HG02763 (cell line): ENCODE measurements around the gene TBX3.
"Not testable (repeated sequence)": the region's sequence is repeated elsewhere in the genome, so short reads cannot be mapped to it uniquely, and the experiment has no call there.

Experiments
- ATAC-seq: cut with Tn5 transposase; IDR thresholded peaks from one replicate; pipeline ENCODE4 v1.9.1; 2021; ENCODE audit warnings: mild to moderate bottlenecking, moderate library complexity; ENCODE audit not compliant: unreplicated experiment

The TBX3 gene

GRCh38 chr12:114684098-114684869 lies at the start of gene TBX3:
TSS of gene TBX3 (minus strand) at chr12:114684175. CDS start at chr12:114683200, 975 bp downstream.
- ATAC-seq = no peak

- ATAC-seq = no peak
Measured at GRCh38 chr12:114732426-114733030, 48.6 kb upstream of the TBX3 start.

- ATAC-seq = no peak
Measured at GRCh38 chr12:114729731-114730130, 45.8 kb upstream of the TBX3 start.

- no peak for ATAC-seq
Measured at GRCh38 chr12:114726092-114726710, 42.2 kb upstream of the TBX3 start.

GRCh38 chr12:114722176-114722575 lies 38.2 kb upstream of the TBX3 start:
- not testable (repeated sequence) for ATAC-seq

- ATAC-seq = no peak
Measured at GRCh38 chr12:114721266-114721665, 37.3 kb upstream of the TBX3 start.

GRCh38 chr12:114713466-114714215 lies 29.7 kb upstream of the TBX3 start:
- ATAC-seq = no peak

- no peak for ATAC-seq
Measured at GRCh38 chr12:114711689-114712152, 27.7 kb upstream of the TBX3 start.

GRCh38 chr12:114710151-114710550 lies 26.2 kb upstream of the TBX3 start:
- ATAC-seq = no peak

- ATAC-seq = no peak
Measured at GRCh38 chr12:114709112-114709511, 25.1 kb upstream of the TBX3 start.

- not testable (repeated sequence) for ATAC-seq
Measured at GRCh38 chr12:114708598-114708997, 24.6 kb upstream of the TBX3 start.

GRCh38 chr12:114704096-114704495 lies 20.1 kb upstream of the TBX3 start:
- no peak for ATAC-seq

- ATAC-seq = no peak
Measured at GRCh38 chr12:114703060-114703493, 19.1 kb upstream of the TBX3 start.

- ATAC-seq = no peak
Measured at GRCh38 chr12:114702462-114702861, 18.5 kb upstream of the TBX3 start.

GRCh38 chr12:114701553-114701952 lies 17.6 kb upstream of the TBX3 start:
- no peak for ATAC-seq

- no peak for ATAC-seq
Measured at GRCh38 chr12:114701104-114701414, 17.1 kb upstream of the TBX3 start.

- ATAC-seq = no peak
Measured at GRCh38 chr12:114700392-114701103, 16.6 kb upstream of the TBX3 start.

- ATAC-seq = no peak
Measured at GRCh38 chr12:114698566-114699163, 14.7 kb upstream of the TBX3 start.

GRCh38 chr12:114697741-114698565 lies 14.0 kb upstream of the TBX3 start:
- no peak for ATAC-seq
